GM20000 (cell line): Measurements from ENCODE around the gene ZNF626.
A peak's percentile ranks its signal among the peaks of the same experiment; 100 is the strongest.
"Not testable (repeated sequence)": the region's sequence is repeated elsewhere in the genome, so short reads cannot be mapped to it uniquely, and the experiment has no call there.

ENCODE experiments used
- DNase-seq: peaks from one replicate; pipeline ENCODE4 v3.0.0; 2012; ENCODE audit warnings: low spot score
- TF ChIP-seq, protein P1 (sequence below): IDR thresholded peaks from 2 replicates; pipeline ENCODE4 v1.5.1; 2012; ENCODE audit warnings: mild to moderate bottlenecking, control low read depth; ENCODE audit errors: extremely low read depth, missing control alignments

ZNF626 gene

DNA sequence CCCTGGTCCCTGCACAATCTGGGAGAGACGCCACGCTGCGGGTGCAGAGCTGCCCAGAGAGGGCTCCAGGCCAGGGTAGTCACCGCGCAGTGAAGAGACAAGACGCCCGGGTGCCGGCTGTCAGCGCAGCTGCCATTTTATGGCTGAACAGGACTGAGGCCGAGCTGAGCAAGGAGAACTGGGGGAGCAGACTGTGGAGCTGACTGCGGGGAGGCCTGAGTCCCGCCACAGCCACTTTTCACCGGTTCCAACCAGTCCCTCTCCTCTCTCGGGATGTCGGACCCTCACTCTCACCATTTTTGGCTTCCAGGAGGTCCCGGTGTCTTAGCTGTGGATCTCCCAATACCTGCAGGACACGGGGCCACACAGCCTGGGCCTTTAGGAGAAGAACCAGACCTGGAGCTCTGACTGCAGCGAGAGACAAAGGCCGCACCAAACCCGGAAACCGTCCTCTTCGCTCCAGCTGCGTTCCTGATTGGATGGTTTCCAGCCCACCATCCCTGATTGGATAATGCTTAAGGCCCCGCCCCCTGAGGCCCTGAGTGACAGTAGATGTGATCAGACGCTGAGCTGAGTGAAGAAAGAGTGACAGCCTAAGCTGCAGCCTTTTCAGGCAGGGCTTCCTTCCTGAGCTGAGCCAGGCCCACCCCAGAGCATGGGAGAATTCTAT, at the start of gene ZNF626:
Gene ZNF626, minus strand, starts transcription at position 422 of the 670 bp plus-strand sequence. Its CDS starts 125 bp downstream, at position 297.
- DNase-seq = peak; percentile 80
- TF ChIP-seq, protein P1, sequence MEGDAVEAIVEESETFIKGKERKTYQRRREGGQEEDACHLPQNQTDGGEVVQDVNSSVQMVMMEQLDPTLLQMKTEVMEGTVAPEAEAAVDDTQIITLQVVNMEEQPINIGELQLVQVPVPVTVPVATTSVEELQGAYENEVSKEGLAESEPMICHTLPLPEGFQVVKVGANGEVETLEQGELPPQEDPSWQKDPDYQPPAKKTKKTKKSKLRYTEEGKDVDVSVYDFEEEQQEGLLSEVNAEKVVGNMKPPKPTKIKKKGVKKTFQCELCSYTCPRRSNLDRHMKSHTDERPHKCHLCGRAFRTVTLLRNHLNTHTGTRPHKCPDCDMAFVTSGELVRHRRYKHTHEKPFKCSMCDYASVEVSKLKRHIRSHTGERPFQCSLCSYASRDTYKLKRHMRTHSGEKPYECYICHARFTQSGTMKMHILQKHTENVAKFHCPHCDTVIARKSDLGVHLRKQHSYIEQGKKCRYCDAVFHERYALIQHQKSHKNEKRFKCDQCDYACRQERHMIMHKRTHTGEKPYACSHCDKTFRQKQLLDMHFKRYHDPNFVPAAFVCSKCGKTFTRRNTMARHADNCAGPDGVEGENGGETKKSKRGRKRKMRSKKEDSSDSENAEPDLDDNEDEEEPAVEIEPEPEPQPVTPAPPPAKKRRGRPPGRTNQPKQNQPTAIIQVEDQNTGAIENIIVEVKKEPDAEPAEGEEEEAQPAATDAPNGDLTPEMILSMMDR = no peak

DNA sequence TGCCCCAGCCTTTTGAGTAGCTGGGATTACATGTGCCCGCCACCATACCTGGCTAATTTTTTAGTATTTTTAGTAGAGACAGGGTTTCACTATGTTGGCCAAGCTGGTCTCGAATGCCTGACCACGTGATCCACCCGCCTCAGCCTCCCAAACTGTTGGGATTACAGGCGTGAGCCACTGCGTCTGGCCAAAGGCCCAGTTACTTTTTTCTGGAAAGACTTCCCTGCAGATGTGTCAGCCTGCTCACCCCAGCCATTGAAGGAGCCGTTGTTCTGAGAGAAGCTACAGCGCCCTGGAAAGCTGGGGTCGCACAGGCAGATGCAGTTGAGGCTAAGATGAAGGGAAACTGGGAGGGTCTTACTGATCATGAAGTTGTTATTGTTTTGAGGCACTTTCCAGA, 7.9 kb upstream of the ZNF626 start:
- no peak for DNase-seq

DNA sequence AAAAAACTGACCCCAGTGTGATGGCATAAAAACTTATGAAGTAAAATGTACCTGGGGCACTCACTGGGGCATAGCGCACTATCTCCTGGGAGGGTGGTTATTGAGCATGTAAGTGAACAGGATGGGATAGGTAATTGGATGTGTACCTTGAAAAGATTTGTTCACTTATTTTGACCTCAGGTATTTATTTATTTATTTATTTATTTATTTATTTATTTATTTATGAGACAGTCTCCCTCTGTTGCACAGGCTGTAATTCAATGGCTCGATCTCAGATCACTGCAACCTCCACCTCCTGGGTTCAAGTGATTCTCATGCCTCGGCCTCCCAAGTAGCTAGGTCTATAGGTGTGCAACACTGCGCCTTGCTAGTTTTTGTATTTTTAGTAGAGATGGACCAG, 5.9 kb upstream of the ZNF626 start:
- TF ChIP-seq, protein P1 = no peak
- DNase-seq = no peak

More for the DNA sequence above, 7.9 kb upstream of the ZNF626 start:
- TF ChIP-seq, protein P1 = no peak

DNA sequence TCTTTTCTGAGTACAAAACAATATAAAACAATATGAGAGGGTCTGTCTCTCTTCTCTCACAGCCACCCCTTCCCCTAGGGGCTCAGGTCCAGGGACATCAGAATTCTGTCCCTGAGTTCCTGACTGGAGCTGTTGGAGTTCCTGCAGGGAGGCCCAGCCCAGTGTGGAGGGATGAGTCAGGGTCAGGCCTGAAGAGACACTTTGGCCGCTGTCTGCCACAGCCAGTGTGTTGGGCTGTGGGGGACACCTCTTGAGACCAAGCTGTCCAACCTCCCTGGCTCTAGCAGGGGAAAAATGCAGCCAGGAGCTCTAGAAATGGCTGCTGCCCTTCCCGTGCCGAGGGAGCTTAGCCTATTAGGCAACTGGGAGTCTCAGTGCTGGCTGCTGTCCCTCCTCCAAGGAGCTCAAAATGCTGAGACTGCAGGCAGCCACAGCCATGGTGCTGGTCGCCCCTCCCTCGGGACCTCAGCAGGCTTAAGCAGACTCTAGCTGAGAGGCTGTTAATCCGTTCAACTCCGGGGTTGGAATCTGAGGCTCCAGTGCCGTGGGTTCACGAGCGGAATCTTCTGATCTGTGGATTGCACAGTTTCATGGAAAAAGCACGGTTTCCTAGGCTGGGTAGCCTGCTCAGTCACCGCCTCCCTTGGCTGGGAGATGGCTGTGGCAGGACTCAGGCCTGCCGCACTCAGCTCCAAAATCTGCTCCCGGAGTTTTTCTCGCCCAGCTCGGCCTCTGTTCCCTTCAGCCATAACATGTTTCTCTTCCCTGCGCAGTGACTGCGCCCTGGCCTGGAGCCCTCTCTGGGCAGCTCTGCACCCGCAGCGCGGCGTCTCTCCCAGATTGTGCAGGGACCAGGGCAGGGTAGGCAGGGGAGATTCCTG, 3.8 kb upstream of the ZNF626 start:
- no peak for DNase-seq
- TF ChIP-seq, protein P1 = no peak

DNA sequence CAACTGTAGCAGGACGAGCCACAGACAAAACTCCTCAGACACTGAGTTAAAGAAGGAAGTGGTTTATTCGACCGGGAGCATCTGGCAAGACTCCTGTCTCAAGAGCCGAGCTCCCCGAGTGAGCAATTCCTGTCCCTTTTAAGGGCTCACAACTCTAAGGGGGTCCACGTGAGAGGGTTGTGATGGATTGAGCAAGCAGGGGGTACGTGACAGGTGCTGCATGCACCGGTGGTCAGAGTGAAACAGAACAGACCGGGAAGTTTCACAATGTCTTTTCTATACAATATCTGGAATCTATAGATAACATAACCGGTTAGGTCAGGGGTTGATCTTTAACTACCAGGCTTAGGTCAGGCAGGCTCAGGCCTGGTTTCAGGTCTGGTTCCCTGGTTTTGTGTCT, 3.1 kb upstream of the ZNF626 start:
- DNase-seq = not testable (repeated sequence)

DNA sequence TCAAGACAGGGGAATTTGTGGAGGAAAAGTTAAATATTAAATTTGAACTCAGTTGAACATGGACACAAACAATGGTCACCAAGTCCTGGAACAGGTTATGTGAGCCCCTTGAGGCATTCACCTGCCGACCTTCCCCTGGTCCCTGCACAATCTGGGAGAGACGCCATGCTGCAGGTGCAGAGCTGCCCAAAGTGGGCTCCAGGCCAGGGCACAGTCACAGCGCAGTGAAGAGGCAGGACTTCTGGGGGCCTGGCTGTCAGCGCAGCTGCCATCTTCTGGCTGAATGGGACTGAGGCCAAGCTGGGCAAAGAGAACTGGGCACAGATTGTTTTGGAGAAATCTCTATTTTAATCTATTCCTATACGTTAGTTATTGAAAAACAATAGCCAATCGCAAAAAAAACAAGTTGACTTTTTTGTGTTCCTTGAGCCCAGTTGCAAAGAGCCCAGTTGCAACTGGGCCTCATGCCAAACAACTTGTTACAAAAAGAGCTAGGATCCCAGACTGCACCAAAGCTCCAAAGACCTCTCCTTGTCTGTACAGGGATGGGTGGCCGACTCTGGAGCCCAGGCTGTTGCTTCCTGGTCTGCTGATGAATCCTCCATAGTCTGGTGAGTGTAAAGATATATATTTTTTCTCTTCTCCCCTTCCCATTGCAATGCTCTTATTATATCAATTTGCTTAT, 1.2 kb upstream of the ZNF626 start:
- TF ChIP-seq, protein P1 = no peak
- DNase-seq = no peak

DNA sequence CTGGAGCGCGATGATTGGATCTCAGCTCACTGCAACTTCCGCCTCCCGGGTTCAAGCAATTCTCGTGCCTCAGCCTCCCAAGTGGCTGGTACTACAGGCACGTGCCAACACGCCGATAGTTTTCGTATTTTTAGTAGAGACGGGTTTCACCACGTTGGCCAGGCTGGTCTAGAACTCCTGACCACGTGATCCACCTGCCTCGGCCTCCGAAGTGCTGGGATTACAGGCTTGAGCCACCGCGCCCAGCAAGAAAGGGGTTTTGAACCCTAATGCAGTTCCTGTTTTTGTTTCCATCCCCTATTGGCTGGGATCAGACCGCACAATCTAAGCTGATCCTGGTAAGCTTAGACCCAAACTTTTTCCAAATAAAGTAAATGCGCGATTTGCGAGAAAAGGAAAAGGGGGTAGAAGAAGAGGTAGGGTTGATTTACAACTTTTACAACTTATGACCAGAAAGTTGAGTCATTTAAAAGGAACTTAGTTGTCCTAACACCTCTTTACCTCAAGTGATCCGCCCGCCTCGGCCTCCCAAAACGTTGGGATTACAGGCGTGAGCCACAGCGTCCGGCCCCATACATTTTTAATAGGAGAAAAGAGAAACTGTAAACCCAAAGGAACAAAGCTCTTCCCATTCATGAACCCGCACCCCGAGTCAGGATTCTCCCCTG, 764 bp downstream of the ZNF626 start:
- no peak for DNase-seq
- TF ChIP-seq, protein P1 = no peak
